IPS-18c (cell line): ENCODE measurements around the gene POU2F3.

Source experiments
- H3K4me3 ChIP-seq: 2 replicates; pipeline ENCODE4 v1.7.0; 2013; ENCODE audit warnings: low read depth, mild to moderate bottlenecking, low read length, moderate library complexity; ENCODE audit not compliant: insufficient read depth
- H3K9me3 ChIP-seq: one replicate; pipeline ENCODE4 v1.6.1; 2013; ENCODE audit warnings: mild to moderate bottlenecking, low read length, moderate library complexity; ENCODE audit not compliant: control insufficient read depth, insufficient read depth

POU2F3 gene

DNA sequence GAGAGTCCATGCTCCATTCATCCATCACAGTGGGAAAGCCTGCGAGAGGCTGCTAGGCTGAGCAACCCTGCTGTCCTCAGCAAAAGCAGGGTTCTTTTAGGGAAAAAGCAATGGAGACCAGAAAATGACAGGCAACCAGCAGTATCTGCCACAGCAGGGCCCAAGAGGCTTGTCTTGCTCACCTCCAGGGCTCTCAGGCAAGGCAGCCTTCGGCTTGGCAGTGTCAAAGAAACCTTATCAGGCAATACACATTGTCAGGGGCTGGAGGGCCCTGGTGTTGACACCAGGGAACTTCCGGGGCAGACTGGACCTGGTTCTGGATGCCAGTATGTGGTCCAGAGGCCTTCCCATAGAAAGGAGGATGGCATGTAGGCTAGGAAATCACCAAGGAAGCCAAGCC, 74.9 kb downstream of the POU2F3 start:
- Histone ChIP-seq H3K9me3 (no peaks in the 10 kb centered on the region), H3K4me3 (no peak overlapping the region)

DNA sequence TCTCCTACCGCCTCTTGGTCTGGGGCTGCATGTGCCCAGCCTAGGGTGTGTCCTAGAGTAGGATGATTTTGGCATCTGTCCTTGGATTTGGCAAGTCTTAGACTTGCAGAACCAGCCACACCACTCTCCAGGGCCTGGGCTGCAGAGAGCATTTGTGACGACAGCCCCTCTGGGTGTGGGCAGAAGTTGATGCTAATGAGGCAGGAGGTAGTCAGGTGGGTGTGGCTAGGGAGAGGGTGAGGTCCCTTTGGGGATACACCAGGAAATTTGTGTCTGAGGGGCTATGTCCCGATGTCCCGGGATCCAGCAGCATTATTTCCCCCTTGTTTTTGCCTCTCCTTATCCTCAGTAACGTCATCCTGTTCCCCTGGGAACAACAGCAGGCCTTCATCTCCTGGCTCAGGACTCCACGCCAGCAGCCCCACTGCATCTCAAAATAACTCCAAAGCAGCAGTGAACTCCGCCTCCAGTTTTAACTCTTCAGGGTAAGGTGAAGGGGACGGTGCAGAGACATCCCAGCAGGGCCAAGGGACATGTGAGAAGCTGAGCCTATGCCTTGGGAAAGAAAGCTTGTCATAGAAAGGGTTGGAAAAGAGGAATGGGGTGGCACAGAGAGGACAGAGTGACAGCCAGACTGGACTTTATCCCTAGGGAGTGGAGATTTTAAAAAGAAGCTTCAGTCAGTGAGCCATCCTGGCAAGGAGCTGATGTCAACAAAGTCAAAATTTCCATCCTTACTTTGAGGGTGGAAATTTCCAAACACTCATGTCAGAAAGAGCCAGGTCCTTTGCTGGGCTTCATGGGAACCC, 77.1 kb downstream of the POU2F3 start:
- no peaks in the 10 kb centered on the region for H3K9me3 ChIP-seq
- H3K4me3 ChIP-seq: peak overlapping the region; percentile 29

DNA sequence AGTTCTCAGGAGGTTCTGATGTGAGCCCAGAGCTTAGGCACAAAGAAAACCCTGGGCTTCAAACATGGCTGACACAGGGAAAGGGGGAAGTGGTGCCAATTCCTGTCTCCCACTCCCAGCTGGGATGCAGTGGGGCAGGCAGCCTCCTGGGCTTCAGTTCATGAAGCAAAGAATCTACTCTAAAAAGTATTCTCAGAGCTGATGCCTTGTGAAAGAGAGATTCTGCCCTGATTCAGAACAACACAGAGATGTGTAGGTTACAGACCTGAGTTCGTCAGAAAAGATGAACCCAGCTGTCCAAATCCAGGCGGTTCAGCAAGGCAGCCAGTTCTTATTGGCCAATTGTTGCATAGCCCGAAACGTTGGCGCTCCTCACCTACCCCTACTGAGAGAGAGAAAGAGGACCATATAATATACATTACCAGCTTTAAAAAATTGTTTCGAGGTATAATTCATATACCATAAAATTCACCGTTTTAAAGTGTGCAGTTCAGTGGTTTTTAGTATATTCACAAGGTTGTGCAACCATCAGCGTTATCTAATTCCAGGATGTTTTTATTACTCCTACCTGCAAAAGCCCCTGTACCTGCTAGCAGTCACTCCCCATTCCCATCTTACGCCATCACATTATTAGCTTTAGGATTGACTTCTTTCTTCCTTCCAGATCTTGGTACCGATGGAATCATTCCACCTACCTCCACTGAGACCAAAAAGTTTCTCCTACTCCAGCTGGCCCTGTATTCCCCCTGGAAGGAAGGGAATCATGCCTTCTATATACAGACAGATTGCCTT, 77.9 kb downstream of the POU2F3 start:
- H3K4me3 ChIP-seq: no peak overlapping the region

DNA sequence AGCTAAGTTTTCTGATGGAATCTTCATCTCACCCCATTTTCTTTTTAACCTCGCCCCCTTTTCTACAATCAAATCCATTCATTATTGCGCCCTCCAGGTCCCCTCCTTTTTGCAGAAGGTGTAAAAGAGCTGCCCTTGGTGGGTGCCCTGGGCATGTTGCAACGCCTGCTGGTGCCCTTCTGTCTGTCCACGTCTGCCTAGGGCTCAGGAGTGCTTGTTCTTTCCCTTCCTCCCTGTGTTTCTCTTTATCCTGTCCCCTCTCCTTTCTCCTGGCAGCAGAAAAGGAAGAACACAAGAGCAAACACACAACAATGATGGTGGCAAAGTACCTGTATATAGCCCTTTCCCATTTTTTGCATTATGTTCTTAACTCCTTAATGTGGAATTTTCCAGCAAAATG, 79.0 kb downstream of the POU2F3 start:
- no peaks in the 10 kb centered on the region for H3K9me3 ChIP-seq
- no peak overlapping the region for H3K4me3 ChIP-seq

More for the DNA sequence above, 77.9 kb downstream of the POU2F3 start:
- H3K9me3 ChIP-seq: no peaks in the 10 kb centered on the region

DNA sequence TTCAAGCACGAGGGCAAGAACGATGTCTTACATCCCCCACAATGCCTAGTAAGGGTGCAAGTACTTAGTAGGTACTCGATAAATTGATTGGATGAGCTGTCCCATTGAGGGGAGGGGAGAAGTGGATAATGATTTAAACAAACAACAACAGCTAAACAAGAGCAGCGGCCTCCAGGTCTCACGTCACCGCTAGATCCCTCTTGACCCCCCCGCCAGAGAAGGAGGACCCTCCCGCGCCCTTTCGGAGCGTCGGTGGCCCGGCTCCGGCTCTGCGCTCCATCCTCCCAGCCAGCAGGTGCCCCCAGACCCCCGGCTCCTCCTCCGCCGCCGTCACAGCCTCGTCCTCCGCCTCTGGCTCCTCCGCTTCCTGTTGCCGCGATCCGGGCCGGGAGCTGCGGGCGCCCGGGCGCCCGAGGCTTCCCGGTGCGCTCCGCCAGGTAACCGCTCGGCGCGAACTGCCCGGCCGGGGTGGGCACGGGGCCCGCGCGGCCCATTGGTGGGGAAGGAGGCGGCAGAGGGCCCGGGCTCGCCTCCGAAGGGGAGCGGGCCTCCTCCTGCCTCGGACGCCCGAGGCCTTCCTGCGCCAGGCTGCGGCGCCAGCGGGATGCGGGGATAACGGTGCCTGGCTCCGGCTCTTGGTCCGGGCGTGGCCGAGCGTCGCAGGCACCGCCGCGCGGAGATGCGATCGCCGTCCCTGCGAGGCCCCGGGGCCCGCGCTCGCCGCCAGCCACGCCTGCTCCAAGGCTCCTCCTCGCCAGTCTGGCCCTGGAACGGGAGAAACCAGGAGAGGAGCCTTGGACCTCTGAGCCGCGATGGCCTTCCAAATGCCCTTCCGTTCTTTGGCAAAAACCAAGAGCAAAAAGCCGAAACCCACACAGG, 85.2 kb downstream of the POU2F3 start, which contains the start of gene TLCD5:
Gene TLCD5 (plus strand): TSS at position 368 of the 879 bp plus-strand sequence. CDS start 2,143 bp downstream, outside the sequence.
- Histone ChIP-seq H3K4me3 (peak within 1 kb of the TSS; percentile 82), H3K9me3 (no peaks in the 10 kb centered on the region)

DNA sequence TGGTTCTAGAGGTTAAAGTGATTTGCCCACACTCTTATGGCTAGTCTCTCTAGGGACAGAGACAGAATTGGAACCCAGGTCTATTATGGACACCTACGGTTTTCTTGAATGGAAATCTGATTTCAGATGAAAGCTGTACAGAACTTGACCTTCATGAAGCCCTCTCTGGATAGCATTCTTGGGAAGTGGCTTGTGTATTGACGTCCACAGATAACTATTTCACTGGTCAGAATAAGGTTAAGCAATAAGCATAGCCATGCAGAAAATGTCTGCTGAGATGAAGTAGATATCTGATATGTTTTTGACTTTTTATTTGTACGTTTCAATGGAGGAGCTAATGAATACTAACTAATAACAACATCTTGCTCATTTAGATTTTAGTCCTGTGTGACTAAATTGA, 86.3 kb downstream of the POU2F3 start:
- Histone ChIP-seq H3K9me3 (no peaks in the 10 kb centered on the region), H3K4me3 (peak overlapping the region; percentile 82; the same call in 1 of the 2 replicates)

DNA sequence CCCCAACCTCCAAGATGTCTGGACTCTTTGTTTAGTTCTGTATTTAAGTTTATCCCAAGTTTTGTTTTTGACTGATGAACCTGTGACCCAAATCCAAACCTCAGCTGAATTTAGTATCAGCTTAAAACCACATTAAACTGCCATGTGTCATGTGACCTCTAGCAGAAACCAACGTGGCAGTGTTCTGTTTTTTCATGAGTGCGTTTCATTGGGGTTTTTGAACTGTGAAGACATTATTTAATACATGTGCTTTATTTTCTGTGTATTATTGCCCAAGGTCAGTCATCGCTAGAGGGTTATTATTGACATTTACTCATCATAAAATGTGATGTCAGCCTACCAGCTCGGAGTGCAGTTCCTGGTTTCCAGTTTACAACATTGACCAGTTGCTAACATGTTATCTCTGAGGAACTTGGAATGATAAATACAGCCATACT, 86.9 kb downstream of the POU2F3 start:
- H3K4me3 ChIP-seq: no peak overlapping the region
- no peaks in the 10 kb centered on the region for H3K9me3 ChIP-seq

DNA sequence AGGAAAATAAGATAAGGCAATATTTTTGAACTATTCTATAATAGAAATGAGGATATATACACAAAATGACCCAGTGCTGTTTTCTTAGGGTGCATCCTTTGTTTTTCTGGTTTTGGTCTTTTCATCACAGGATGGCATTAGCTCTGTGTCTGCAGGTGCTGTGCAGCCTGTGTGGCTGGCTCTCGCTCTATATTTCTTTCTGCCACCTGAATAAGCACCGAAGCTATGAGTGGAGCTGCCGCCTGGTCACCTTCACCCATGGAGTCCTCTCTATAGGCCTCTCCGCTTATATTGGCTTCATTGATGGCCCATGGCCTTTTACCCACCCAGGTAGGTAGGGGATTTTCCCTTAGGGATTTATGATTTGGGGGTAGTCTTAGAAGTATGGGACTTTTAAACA, 87.4 kb downstream of the POU2F3 start:
- H3K4me3 ChIP-seq: no peak overlapping the region
- H3K9me3 ChIP-seq: no peaks in the 10 kb centered on the region

DNA sequence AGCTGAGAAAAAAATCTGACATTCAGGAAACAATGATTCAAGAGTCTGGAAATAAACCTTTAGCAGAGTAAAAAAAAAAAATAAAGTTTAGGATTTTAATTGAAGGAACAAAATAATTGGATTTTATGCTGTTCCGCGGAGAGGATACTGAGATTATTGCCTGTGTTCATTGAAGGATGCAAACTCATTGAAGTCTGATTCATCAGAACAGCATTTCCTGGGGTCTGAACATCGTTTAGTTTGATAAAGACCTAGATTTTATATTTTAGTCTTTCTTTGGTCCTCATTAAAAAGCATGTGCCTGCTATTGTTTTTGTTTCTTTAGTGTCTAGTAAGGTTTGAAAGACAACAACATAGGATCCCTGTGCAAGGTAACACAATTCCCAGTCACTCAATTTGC, 89.6 kb downstream of the POU2F3 start:
- no peak overlapping the region for H3K4me3 ChIP-seq
- H3K9me3 ChIP-seq: no peaks in the 10 kb centered on the region

DNA sequence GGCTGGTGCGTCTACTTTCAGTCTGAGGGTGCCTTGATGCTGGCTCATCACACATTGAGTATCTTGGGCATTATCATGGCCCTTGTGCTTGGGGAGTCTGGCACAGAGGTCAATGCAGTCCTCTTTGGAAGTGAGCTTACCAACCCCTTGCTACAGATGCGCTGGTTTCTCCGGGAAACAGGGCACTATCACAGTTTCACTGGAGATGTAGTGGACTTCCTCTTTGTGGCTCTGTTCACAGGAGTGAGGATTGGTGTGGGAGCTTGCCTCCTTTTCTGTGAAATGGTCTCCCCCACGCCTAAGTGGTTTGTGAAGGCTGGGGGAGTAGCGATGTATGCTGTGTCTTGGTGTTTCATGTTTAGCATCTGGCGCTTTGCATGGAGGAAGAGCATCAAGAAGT, 90.1 kb downstream of the POU2F3 start:
- no peak overlapping the region for H3K4me3 ChIP-seq
- H3K9me3 ChIP-seq: no peaks in the 10 kb centered on the region

DNA sequence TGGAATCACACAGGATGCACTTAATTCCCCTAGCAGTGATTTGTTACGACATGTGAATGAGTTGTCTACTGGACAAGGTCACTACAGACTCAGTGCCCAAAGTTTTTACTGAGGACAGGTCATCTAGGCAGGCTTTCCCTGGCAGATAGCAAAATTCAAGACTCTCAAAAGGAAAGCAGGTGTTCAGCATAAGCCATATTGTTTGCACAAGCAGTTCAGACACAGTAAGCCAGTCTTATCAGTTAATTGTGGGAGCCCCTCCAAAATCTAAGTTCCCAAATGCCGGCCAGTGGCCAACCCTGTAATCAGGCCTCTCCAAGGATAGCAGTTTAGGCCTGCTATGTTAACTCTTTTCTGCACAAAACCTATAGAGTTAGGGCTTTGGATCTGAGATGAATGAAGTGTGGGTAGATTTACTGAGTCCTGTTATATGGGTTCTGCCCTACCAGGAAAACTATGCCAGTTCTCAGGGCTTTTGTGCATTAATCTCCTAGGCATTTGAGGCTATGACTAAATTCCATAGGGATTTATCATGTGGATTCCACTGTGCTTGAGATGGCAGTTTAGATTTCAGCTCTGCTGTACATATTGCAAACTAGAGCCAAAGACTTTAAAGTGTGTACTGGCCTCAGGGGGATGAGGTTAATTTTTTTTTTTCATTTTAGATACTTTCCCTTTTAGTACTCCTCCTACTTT, 91.5 kb downstream of the POU2F3 start:
- Histone ChIP-seq H3K4me3 (no peak overlapping the region), H3K9me3 (no peaks in the 10 kb centered on the region)

DNA sequence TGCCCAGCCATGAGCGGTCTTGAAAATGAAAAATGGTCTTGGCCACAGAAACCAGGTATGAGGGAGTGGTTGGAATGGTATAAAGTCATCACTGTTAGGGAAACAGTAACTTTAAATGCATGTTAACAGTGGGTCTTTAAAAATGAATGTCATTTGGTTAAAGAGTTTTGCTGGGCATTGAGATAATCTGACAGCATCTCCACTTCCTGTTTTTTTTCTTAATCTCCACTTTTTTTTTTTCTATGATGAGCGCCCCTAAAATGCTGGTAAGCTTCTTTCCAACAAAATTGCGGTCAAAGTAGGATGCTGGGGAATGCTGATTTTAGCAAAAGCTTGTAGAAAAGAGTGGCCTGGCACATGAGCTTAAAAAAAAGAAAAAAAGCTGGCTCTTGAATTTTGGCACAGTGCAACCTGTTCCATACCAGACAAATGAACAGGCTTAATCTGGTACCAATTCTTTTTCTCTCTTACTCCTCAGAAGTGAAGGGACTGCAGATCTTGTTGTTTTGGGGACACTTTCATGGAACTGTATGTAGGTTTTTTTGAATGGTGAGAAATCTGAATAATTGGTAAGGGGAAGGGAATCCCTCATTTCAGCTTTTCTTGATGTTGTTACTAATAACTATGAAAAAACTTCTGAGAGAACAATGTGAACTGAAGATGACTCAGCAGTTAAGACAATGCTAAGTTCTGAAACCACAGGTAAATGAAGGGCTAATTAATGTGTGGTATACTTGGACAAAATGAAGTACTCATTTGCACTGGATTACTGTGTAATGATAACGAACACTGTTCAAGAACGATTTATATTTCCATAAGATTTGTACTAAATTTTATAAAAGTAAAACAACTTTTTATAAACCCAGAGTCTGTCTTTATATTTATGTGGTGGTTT, 93.1 kb downstream of the POU2F3 start:
- Histone ChIP-seq H3K9me3 (no peaks in the 10 kb centered on the region), H3K4me3 (no peak overlapping the region)

DNA sequence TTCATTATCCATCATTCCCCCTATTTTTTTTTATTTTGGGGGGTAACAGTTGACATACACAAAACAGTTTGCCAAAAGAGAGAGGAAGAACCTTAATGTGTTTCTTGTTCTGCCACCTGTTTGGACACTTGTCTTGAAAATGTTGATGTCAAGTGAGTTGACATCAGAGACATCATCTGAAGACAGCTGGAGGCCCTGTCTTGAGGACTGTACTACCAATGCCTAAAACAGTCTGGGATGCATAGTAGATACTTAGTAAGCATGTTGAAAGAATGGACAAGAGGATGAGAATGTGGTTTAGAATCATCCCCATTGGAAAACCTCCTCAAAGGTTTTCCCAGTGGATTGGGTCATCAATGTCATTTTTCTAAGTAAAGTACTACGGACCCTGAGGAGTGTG, 93.9 kb downstream of the POU2F3 start:
- no peaks in the 10 kb centered on the region for H3K9me3 ChIP-seq
- no peak overlapping the region for H3K4me3 ChIP-seq

DNA sequence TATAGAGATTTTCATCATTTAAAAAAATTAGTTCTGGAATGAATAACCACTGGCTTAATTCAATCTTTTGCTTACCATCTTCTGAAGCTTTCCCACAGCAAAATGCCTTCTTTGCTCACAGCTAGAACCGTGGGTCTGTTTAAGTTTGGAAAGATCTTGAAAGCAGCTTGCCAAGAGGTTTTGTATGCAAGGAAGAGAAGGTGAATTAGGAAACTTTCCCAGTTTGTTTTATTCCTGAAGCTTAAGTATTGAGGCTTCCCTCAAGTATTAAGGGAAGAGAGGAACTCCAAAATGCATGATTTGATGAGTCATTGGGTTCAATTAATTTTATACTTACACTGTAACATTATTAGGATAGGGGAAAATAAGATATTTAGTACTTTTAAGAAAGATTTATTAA, 94.4 kb downstream of the POU2F3 start:
- H3K4me3 ChIP-seq: no peak overlapping the region
- H3K9me3 ChIP-seq: no peaks in the 10 kb centered on the region

DNA sequence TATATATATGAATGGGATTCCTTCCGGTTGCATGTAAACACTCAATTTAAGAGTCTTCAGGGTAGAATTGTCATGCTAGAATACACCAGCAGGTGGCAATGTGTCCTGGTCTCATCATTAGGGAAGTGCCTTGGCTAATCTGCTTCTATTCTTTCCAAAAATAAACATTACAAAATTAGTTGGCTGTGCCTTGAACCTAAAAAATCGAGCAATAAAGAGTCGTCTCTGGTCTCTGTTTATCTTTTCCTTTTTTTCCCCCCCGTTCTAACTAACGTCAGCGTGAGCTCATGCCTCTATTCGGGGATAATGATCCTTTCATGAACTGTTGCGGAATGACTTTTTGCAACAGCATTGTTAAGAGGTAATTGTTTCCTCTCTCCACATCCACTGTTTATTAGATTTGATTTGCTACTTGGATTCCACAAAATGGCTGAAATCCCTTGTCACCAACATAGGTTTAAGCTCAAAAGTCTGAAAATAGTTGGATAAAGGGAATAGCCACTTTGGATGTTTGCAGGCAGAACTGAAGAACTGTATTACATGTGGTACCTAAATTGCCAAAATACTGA, 95.0 kb downstream of the POU2F3 start:
- Histone ChIP-seq H3K4me3 (peak overlapping the region; percentile 88), H3K9me3 (no peaks in the 10 kb centered on the region)

DNA sequence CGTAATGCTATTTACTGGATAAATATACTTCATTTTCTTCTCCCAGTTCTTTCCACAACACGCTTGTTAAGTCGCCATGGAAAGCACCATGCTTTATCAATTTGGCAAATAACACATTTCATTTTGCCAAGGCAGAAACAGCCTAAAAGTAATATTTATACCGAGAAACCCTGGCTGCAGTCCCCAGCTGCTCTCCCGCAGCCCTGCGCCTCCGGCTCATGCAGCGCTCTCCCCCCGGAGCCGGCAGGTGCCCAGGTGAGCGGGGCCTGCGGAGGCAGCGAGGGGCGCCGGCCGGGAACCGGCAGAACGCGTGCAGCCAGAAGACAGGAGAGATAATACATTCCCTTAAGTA, 95.6 kb downstream of the POU2F3 start:
- H3K9me3 ChIP-seq: no peaks in the 10 kb centered on the region
- peak overlapping the region; percentile 88 for H3K4me3 ChIP-seq
